ENCODE results near the gene RIBC2.
"Not testable (repeated sequence)": the region's sequence is repeated elsewhere in the genome, so short reads cannot be mapped to it uniquely, and the experiment has no call there.

RIBC2 gene

GRCh38 chr22:45450921-45451651, 37.6 kb downstream of the RIBC2 start:
- DNase-seq = no peak

DNA sequence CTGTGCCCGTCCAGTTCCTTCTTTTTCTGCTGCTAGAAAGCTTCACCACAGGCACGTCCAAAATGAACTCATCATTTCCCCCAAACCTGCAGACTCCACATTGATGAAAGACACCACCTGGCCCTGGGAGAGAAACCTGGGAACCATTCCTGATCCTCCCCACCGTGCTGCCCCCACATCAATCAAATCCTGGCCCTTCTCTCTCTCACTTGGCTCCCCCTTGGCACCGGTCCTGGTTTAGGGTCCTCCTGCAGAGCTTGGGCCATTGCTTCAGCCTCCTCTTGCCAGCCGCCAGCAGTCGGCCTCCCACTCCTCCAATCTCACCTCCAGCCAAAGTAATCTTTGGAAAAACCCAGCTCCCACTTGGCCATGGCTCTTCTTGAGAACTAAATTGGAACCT, 38.5 kb downstream of the RIBC2 start:
- no peak for DNase-seq

- no peak for DNase-seq
Observed at GRCh38 chr22:45452565-45453379, 39.3 kb downstream of the RIBC2 start.

DNA sequence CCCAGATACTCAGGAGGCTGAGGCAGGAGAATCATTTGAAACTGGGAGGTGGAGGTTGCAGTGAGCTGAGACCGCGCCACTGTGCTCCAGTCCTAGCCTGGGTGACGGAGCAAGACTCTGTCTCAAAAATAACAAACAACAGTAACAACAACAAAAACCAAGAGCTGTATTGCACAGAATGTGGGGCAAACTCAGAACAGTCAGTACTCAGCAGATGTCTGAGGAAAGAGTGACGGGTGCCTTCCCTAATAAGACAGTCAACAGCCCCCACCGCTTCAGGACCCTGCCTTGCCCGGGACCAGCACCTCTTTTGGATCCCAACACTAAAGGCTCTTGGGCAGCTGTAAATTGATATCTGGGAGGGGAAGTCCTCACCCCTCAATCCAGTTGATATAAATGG, 40.3 kb downstream of the RIBC2 start:
- DNase-seq = no peak

DNA sequence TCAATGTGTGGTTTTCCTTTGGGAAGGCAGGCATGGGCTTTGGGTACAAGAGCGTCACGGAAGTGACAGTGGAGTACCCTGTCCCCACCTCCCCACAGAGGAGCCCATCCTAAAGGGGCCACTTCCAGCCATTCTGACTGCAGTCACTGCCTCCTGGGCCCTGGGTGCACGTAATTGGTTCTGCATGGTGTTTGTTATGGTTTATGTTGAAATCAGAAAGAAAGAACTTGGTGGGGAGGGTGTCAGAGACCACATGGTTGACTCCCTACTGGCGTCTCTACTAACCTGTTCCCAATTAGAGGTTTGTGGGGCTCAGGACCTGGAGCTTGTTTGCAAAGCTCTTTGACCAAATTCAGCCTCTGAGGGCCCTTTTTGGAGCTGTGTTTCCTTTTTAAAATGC, 40.8 kb downstream of the RIBC2 start:
- DNase-seq = no peak

DNA sequence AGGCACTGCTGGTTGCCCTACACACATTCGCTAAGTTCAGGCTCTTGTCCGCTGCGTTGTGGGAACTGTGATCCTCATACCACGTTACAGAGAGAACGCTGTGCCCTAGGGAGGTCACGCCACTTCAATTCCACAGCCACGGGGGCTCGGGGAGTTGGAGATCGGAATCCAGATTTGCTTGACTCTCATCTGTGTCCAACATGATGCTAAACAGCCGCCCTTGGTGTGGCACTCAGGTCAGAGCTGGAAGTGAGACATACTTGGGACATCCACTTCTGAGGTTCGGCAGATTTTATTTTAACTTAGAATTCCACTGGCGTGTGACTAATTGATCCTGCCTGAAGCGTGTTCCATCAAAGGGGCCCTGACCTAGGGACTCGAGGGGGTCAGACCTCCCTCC, 41.7 kb downstream of the RIBC2 start:
- no peak for DNase-seq

GRCh38 chr22:45455621-45456020, 42.1 kb downstream of the RIBC2 start:
- DNase-seq = no peak

- no peak for DNase-seq
Observed at GRCh38 chr22:45456811-45457210, 43.3 kb downstream of the RIBC2 start.

DNA sequence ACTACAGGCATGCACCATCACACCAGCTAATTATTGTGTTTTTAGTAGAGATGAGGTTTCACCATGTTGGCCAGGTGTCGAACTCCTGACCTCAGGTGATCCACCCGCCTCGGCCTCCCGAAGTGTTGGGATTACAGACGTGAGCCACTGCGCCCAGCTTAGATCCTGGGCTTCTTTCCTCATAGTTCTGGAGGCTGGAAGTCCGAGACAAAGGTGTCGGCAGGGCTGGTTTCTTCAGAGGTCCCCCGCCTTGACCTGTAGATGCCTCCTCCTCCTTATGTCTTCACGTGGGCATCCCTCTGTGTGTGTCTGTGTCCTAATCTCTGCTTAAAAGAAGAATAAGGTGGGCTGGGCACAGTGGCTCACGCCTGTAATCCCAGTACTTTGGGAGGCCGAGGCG, 45.0 kb downstream of the RIBC2 start:
- DNase-seq = no peak

- no peak for DNase-seq
Observed at GRCh38 chr22:45459235-45459634, 45.7 kb downstream of the RIBC2 start.

DNA sequence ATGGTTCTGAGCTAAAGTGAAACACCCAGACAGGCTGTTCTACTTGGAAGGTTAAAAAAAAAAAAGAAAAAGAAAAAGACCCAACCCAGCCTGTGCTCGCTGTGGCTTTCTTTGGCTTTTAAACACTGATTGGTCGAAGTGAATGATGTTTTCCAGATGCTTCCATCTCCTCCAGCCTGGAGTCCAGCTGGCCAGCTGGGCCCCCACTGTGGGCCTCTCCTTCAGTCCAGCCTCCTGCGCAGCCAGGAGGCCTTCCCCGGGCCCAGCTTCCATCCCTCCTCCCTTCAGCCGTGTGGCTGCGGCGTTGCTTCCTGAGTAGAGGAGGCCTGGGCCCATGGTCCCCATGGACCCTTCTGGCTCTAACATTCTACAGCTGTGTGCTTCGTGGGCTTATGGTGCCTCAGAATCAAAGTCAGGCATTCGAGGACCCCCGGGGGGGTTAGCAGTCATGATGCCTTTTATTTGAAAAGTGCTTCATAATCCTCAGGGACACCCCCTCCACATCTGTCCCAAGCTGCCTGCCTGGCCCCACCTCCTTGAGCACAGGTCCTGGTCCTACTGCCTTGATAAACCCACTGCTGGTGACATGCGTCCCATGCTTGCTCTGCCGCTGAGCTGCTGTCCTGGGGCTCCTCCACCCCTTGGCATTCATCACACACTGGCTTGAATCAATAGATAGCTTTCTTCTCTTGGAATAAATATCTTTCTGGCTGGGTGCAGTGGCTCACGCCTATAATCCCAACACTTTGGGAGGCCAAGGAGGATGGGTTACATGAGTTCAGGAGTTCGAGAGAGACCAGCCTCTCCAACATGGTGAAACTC, 47.0 kb downstream of the RIBC2 start:
- no peak for DNase-seq

DNA sequence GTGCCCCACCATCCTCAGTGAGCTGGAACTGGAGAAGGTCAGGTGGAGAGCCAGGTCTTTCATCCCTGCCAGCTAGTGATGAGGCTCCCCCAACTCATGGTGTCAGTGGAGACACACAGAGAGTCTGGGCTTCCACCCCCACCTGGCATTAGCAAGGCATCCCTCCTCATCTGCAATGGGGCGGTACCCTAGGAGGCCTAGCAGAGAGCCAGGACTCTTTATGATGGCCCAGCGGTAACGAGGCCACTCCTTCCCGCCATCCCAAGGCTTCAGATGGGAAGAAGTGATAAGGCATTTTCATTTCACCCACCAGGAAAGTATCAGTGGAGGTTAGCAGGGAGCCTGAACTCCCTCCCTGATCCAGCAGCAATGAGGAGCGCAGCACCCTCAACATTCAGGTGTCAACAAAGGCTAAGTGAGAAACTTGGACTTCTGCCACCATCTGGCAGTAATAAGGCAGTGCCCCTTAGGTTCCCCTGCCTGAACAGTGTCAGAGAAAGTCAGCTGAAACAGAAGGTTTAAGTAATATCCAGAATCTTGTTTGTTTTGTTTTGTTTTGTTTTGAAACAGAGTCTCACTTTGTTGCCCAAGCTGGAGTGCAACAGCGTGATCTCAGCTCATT, 48.7 kb downstream of the RIBC2 start:
- no peak for DNase-seq

DNA sequence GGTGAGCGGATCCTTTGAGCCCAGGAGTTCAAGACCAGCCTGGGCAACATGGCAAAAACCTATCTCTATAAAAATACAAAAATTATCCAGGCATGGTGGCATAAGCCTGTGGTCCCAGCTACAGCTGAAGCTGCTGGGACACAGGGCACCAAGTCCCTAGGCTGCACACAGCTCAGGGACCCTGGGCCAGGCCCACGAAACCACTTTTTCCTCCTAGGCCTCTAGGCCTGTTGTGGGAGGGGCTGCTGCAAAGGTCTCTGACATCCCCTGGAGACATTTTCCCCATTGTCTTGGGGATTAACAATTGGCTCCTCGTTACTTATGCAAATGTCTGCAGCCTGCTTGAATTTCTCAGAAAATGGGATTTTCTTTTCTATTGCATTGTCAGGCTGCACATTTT, 50.2 kb downstream of the RIBC2 start:
- not testable (repeated sequence) for DNase-seq

GRCh38 chr22:45465633-45466032, 52.1 kb downstream of the RIBC2 start:
- DNase-seq = no peak

GRCh38 chr22:45468872-45469271, 55.4 kb downstream of the RIBC2 start:
- no peak for DNase-seq

- no peak for DNase-seq
Observed at GRCh38 chr22:45469281-45470073, 56.0 kb downstream of the RIBC2 start.

- DNase-seq = no peak
Observed at GRCh38 chr22:45470871-45471270, 57.4 kb downstream of the RIBC2 start.

GRCh38 chr22:45472426-45472825, 58.9 kb downstream of the RIBC2 start:
- DNase-seq = no peak

DNA sequence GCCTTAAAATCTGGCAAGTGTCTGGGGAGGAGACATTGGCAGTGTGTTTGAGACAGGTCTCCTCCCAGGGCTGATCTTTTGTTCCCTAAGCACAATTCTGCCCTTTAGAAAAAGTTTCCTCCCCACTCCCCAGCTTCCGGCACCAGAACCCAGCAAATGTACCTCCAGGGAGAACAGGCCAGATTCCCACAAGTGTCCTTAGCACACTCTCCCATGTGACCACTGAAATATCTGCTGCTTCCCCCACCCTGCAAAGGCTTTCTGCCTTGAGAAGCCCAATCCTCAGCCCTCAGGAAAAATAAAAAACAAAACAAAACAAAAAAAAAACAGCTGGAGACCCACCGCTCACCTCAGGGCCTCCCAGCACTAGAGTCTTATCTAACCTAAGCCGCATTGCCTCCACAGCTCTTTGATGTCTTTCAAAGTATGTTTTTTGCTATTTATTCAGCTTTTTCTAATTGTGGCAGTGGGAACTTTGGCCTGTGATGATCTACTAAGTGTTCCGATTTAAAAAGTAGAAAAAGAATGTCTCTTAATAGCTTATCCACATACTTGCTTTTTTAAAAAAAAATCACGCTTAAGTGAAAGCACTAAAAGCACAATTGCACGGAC, 60.2 kb downstream of the RIBC2 start:
- no peak for DNase-seq

- no peak for DNase-seq
Observed at GRCh38 chr22:45475063-45475747, 61.7 kb downstream of the RIBC2 start.

GRCh38 chr22:45475851-45476514, 62.5 kb downstream of the RIBC2 start:
- DNase-seq = no peak

Measured in SIG-M5 (cell line).